HG03060 (cell line): Measurements from ENCODE around the gene HIP1.
"Not testable (repeated sequence)": the region's sequence is repeated elsewhere in the genome, so short reads cannot be mapped to it uniquely, and the experiment has no call there.

Experiments used
- ATAC-seq: cut with Tn5 transposase; IDR thresholded peaks from one replicate; pipeline ENCODE4 v1.9.1; 2021; ENCODE audit warnings: low read depth, moderate number of reproducible peaks; ENCODE audit not compliant: unreplicated experiment

HIP1 gene

GRCh38 chr7:75623390-75624133, 115.2 kb downstream of the HIP1 start:
- ATAC-seq = no peak

GRCh38 chr7:75621124-75621523, 117.6 kb downstream of the HIP1 start:
- no peak for ATAC-seq

- no peak for ATAC-seq
These were observed 119.1 kb downstream of the HIP1 start for GRCh38 chr7:75619636-75620035.

GRCh38 chr7:75617634-75618234, 121.0 kb downstream of the HIP1 start:
- no peak for ATAC-seq

- ATAC-seq = no peak
These were observed 122.1 kb downstream of the HIP1 start for GRCh38 chr7:75616421-75617167.

- no peak for ATAC-seq
These were observed 124.3 kb downstream of the HIP1 start for GRCh38 chr7:75614401-75614800.

- no peak for ATAC-seq
These were observed 125.4 kb downstream of the HIP1 start for GRCh38 chr7:75613351-75613750.

- no peak for ATAC-seq
These were observed 127.1 kb downstream of the HIP1 start for GRCh38 chr7:75611557-75612178.

- ATAC-seq = not testable (repeated sequence)
These were observed 129.3 kb downstream of the HIP1 start for GRCh38 chr7:75609416-75609815.

GRCh38 chr7:75608451-75609122, 130.2 kb downstream of the HIP1 start:
- no peak for ATAC-seq

- ATAC-seq = no peak
These were observed 134.3 kb downstream of the HIP1 start for GRCh38 chr7:75604408-75604807.

GRCh38 chr7:75602831-75603230, 135.9 kb downstream of the HIP1 start:
- ATAC-seq = not testable (repeated sequence)

GRCh38 chr7:75601539-75601938, 137.2 kb downstream of the HIP1 start:
- ATAC-seq = no peak

GRCh38 chr7:75600748-75601147, 138.0 kb downstream of the HIP1 start:
- ATAC-seq = not testable (repeated sequence)

- no peak for ATAC-seq
These were observed 139.4 kb downstream of the HIP1 start for GRCh38 chr7:75599244-75599781.

- no peak for ATAC-seq
These were observed 141.8 kb downstream of the HIP1 start for GRCh38 chr7:75596727-75597614.

- no peak for ATAC-seq
These were observed 143.0 kb downstream of the HIP1 start for GRCh38 chr7:75595766-75596165.

- not testable (repeated sequence) for ATAC-seq
These were observed 145.1 kb downstream of the HIP1 start for GRCh38 chr7:75593500-75594184.
